Superior temporal gyrus (tissue), 1 donor: ENCODE measurements around the gene BBX.

Source experiments
- DNase-seq: peaks from one replicate; pipeline ENCODE4 v3.0.0-alpha.2; 2016; ENCODE audit errors: extremely low spot score

BBX gene

DNA sequence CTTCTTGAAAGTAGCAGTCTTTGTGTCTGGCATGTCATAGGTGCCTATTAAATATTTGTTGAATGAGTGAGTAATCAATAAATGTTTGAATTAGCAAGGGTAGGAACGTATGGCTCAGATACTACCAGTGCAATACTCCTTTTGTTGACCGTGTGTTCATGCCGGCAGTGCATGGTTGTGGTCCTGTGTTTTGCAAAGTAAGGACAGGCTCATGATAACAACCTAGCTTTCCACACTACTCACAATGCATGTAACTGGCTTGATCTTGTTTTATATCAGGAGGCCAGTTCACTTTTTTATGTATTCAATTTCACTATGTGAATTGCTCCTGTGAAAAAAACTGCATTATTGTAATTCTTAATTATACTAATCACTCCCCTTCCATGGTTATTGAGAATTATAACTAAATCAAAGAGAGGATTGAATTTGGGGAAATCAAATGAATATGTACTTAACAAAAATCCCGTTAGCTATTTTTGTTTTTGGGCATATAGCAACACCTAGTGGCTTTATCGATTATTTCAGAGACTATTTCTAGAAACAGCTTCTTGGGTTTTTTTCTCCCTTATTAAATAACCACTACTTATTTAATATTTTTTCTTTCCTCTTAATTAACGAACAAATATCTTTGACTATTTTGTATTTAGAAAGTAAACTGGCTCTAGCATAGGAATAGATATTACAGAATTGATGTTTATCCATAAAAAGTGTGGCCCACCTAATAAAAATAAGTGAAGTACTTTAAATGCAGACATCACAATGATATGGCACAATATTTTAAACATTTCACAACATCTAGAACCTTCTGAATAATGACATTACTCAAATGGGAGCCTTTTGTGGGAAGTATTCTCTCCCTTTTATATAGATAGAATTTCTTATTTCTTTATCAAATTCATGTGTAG is 218.5 kb downstream of the BBX start:
- DNase-seq, result peak; percentile 86

DNA sequence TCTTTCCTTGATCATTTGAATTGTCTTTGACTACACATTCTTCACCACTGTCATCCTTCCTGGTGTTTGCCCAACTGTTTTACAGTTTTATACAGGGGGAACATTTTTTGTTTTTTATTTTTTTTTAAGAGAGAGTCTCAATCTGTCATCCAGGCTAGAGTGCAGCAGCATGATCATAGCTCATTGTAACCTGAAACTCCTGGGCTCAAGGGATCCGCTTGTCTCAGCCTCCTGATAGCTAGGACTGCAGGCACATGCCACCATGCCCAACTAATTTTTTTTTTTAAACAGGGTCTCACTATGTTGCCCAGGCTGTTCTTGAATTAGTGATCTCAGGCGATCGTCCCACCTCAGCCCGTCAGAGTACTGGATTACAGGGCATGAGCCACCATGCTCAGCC is 222.6 kb downstream of the BBX start:
- no peak for DNase-seq

DNA sequence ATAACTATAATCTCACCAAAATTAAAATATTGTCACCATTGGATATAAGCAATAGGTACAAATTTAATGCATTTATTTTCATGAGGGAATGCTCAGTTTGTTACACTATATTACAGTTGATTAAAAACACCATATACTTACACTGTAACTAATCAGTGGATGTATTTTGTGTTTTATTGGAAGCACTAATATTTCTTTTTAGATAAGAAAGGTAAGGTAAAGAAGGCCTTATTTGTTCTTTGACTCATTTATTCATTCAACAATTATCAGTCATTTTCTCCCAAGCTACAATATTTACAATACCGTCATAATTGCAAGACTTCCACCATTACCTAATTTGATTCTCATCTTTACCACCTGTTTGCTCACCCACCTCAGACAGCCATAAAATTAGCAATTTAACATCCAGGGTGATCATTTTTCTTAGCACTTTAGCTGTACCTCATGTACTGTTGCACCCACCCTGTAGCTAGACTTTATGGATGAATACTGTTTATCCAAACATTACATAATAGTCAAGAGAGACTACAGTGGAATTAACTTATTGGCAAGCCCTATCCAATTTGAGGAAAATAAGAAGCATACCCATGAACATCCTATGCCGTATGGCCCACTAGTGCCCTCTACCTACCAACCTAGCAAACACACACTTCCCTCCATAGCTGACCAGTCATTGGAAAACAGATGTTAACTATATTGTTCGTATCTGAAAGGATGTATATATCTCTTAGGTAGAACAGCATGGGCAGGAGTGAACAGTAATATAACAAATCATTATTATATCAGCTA is 229.6 kb downstream of the BBX start:
- no peak for DNase-seq

DNA sequence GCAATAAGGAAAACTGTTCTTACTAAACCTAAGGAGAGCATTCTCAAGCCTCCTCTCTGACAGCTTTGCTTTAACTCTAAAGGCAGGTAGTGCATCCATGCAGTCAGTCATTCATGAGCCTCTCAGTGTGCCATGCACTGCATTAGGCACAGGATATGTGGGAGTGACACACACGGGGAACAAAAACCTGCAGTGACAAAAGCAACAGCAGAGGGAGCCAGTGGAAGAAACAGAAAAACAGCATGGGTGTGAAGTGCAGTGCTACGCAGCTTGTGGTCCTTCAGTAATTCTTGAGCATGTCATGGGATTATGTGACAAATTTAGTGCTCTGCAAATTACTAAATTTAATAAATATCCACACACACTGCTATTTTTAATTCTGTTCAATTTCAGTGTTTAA is 230.7 kb downstream of the BBX start:
- DNase-seq, result peak; percentile 90

DNA sequence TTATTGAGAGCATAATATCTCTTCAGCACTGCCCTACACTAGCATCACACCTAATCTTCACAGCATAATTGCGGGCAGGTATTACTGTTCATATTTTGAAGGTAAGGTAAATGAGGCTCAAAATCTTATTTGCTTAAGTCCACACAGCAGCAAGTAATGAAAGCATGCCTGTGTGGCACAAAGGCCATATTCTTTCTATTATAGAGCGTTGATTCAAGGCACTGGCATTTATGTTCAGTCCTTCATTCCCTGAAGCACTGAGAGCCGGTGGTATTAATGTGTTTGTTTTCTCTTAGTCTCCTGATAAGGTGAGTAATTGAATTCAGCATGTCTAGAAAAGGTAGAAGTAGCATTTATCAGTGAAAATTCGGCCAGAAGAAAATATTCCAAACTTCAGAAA is 231.2 kb downstream of the BBX start:
- DNase-seq, result no peak

DNA sequence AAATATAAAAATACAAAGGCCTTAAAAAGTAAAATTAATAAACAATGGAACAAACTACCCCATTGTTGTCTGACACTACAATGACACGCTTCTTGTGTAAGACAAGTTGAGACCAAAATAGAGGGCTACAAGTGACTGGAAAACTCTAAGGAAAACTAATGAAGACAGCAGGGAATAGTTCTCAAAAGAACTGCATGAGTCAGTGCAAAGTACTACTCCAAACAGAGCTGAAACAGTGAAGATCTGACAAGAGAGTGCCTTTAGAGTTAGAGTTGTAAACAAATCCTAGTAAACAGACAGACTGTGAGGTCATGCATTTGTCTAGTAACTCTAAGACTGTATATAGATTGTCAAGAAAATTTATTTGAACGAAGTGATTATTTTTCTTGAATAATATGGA is 233.9 kb downstream of the BBX start:
- peak; percentile 71 for DNase-seq

DNA sequence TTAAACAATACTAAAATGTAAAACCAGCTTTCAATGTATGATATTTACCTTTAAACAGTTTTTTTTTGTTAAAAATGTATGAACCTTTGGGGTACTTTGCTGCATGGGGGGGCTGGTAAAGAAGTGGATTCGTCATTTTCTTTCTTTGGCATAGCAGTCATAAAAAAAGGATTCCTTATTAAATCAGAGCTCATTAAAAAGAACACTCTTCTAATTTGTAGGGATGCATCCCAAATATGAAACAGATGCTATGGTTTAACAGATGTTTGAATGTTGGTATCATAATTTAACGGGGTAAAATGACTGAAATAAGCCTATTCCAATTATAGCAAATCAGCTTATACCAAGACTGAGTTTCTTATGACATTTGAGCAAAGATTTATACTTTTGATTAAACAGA is 234.4 kb downstream of the BBX start:
- no peak for DNase-seq

DNA sequence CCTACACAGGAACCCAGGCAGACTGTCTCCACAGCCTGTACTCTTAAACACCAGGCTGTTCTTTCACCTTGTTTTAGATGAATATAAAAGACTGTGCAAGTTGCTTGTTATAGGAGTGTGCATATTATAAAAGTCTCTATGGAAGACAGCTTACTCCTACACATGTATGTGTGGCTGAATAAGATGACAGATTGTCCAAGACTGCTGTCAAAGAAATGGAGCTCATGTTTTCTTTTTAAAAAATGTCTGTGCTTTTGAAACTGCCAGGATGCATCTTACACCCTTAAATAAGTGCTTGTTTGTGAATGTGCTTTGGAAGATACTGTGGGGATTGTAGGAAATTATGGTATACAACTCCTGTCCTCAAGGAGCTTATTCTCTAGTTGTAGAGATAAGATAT is 237.4 kb downstream of the BBX start:
- DNase-seq, result no peak

DNA sequence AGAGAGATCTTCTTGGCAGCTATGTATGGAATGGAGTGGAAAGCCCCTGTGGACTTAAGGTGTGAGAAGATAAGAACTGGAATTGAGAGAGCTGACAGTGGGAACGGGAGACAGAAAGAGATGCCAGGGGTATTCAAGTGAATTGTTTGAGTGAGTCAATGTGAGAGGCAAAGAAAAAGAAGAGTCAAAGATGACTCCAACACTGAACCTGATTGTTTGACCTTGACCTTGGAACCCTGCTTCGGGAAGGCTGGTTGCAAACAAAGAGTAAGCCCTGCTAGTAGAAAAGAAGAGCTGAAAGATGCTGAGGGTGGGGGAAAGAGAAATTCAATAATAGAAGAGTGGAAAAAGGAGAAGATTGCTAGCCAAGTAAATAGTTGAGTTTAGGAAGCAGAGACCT is 238.6 kb downstream of the BBX start:
- no peak for DNase-seq

DNA sequence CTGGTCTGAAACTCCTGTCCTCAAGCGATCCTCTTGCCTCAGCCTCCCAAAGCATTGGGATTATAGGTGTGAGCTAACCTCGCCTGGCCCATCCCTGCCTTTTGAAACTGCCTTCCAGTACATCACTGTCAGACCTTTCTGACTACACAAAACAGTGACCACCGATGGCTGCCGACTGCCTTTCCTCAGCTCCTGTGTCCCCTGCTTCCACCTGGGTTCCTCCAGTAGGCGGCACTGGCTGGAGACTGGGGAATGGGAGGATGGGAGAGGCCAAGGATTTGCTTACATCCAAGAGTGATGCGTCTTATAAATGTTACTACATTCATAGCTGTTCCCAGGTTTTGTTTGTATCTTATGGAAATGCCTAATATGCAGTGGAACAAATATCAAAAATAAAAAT is 242.8 kb downstream of the BBX start:
- no peak for DNase-seq

DNA sequence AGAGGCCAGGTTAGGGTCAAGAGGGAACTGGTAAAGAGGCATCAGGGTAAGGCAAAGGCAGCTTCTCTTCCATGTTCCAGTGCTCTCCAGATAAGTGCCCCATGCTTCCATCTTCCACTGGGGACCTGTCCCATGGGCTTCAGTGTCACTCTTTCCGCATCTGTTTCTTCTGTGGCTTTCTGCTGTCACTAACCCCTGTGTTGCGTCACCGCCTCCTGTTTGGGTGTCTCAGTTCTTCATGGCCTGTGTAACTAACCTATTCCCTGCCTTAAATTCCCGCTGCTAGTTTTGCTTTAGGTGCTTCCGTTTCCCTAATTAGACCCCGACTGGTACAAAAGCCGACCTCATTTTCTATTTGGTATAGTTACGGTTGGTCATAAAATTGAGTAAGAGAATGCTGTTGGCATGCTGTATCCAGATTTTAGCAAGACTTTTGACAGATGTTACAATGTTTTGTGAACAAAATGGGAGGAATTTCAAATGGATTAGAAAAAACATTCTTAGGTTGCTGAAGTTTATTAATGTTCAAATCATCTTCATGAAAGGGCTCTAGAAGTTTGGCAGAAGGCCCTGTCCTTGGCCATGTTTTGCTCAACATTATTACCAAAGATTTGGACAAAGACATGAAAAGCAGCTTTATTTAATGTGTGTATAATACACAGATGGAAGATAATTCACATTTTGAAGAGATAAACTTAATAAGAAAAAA is 245.3 kb downstream of the BBX start:
- DNase-seq, result no peak

DNA sequence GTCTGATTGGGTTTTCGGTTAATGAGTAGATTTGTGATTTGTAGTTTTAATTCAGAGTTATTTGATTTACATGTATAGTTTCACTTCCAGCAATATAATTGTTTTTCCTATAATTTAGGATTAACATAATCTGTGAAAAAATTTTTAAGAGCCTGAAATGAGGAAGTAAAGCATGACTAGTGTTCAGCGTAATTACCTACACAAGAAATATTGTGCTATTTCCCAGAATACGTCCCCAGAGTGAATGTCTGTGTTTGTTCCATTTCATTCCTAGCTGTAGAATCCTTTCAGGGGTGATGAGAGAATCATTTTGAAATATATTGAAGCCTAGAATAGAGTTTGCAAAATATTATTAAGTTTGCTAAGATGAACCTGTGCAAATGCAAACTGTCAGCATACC is 247.1 kb downstream of the BBX start:
- no peak for DNase-seq

DNA sequence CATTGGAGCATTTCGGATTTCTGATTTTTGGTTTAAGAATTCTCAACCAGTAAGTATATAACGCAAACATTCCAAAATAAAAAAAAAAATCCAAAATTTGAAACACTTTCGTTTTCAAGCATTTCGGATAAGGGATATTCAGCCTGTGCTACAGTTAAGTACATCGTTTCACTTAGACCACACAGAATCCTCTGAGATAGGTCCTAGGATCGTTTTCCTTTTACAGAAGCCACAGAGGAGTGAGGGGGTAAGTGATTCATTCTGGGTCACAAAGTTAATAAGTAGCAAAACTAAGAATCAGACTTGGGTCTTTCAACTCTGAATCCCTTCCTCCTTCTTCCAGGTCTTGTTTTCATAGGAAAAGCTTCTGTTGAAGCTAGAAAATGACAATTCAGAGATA is 249.3 kb downstream of the BBX start:
- DNase-seq, result no peak

DNA sequence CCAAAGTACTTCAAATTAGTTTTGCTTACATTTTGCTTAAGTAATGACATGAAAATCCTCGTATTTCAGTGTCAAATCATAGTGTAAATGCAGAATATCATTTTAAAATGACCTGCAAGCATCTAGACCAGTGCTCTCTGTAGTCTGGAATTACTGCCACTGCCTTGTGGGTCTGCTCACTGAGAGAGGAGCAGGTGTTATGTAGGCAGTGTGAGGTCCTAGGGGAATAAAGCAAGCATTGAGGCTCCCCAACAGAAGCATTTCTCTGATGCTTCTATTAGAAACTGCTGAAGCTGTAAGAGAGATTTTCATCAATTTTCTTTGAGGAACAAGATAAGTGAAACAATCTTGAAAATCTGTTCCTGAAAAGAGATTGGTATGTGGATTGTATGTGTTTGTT is 253.2 kb downstream of the BBX start:
- DNase-seq, result no peak

DNA sequence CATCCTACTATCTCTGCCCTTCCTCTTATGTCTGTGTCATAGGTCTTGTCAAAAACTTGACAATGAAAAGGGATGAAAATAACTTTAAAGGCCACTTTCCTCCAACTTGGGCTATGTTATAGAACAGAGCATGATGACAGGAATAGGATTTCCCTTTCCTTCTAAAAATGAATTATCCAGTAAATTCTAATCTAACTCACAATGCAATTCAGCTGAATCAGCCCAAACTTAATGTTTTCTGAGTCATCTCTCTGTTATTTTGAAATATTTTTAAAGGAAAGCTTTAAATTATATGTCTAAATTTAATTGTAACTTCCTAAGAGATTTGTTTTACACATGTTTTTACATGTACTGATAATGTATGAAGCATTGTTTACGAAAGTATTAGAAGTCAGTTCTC is 258.5 kb downstream of the BBX start:
- DNase-seq, result no peak

DNA sequence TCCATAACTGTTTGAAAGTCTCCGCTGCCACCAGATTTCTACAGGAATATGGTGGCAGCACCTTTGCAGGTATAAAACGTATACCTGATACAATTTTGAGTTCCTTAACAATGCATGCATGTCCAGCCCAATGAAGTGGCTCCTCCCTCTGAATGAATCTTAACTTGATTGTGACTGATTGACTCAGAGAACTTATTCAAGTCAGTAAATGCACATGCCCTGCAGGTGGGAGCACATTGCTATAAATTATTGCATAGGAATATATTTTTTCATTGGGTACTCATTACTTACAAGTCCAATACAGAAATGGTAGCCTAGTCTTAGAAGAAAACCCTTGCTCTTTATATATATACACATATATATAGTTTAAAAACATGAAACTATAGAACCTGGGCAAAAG is 259.3 kb downstream of the BBX start:
- DNase-seq, result no peak

DNA sequence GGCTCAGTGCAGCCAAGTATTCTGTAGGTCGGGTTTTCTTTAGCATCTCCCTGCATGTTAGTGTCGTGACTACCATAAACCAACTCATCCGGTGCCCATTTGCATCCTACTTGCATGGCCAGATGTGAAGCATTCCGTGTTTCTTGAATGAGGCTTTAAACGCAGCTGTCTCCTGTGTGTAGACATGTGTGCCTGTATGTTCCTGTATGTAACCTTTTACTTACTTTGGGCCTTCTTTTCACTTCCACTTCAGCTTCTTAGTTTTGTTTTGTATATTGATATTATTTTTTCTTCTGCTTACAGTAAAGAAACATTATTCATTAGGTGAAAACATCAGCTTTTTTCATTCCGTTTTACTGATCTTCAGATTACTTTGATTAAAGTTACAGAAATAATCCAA is 267.9 kb downstream of the BBX start:
- DNase-seq, result no peak

DNA sequence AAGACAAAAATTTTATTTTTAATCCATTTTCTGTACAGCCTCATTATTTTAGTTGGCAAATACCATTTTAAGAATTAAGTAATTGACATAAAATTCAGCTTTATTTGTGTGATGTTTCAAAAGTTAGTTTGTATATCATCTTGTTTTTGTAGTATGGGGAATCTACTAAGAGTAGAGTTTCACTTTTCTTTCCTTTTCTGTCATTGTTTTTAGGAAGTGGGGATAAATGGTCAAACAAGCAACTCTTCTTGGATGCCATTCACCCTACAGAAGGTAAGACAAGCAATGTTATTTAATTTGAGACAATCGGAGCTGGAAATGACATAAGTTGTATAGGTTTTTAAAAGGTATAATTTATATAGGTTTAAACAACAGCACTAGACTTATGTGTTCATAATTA is 268.3 kb downstream of the BBX start:
- DNase-seq, result no peak

DNA sequence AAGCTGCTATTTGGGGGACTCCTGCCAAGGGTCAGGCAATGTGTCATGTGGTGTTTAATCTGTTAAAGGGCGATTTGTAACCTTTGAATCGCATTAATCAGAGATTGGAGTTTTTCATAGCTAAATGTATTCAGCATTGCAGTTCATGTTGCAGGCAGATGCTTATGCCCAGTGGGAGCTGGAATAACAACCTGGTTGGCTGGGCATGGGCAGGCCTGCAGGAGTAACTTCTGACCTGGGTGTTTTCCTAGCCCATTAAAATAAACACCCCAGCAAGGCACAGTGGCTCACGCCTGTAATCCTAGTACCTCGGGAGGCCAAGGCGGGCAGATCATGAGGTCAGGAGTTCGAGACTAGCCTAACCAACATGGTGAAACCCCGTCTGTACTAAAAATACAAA is 268.7 kb downstream of the BBX start:
- DNase-seq, result no peak

DNA sequence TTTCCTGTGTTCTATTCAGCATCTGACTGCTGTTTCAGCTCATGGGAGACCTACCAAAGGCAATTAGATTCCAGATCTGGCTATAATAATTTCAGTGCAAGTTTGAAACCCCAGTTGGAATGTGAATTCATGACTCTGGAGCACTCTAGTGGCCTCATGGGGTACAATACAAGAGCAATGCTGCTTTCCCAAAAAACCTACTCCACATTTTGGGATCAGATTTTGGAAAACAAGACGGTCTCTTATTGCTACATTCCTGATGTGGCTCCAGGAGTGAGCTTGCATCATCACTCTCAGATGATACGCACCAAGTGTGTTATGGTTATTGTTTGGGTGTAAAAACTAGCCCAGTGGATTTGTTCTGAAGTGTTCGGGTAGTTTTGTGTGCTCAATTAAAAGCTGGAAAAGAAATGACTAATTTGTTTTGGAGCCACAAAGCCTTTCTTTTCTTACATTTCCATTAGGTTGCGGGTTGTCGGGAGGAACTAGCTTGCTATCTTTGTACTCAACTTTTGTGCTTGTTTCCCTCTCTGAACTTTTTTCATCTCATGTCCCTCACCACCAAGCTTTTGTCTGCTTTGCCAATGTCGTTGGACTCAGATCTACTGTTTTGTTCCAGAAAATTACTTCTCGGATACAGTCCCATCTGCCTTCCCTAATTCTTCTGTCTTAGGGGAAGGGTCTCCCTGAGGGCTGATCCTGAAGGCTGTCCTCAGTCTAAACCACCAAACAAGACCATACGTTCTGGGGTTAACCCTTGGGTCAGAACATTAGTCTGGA is 272.1 kb downstream of the BBX start:
- no peak for DNase-seq

DNA sequence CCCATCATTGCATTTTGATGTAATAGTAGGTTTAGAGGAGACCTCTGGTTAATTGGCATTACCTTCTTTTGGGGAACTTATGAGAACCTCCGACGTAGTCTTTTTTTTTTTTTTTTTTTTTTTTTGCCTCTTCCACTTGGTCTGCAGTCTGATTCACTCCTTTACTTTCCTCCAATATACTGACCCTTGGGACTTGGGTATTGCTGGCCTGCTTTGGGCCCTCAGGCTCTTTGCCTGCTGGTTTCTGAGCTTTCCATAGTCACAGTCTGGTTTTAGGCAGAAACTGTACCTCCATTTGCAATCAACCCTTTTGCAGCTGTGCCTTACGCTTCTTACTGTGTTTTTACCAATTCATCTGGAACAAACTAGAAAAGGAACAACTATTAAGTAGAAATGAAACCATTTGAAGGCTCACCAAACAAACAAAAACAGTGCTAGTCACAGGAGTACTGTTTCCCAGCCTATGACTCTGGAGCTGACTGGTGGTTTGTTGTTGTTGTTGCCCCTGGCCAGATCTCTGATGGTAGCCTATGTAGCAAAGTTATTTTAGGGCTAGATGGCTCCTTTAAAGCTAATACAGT is 272.8 kb downstream of the BBX start:
- DNase-seq, result no peak
